K562 (cell line): ENCODE results near the gene MMD2. TPM values are rescaled to one million over a fixed set of nuclear protein-coding genes. Genes with fewer than 3 reads are reported as not detected.

Experiments used
- ATF1 ChIP-seq, 2 experiments: fragments of 450-650 bp in 1 of 2; IDR thresholded peaks; 2 replicates each; pipeline ENCODE4 v1.6.1; 2016; ENCODE audit warnings: missing compliant biosample characterization in 1 of 2, missing genetic modification characterization in 1 of 2
- ATF6 ChIP-seq: sonication (generic); formaldehyde crosslinking; IDR thresholded peaks from 2 replicates; pipeline ENCODE4 v1.4.0; 2020; ENCODE audit warnings: mild to moderate bottlenecking, missing genetic modification reagents
- CGGBP1 ChIP-seq: fragments of 250-450 bp; sonication (Bioruptor Pico); IDR thresholded peaks from 2 replicates; pipeline ENCODE4 v1.9.0; 2021; ENCODE audit warnings: mild to moderate bottlenecking
- CREM ChIP-seq: IDR thresholded peaks from 2 replicates; pipeline ENCODE4 v1.6.1; 2014; ENCODE audit warnings: antibody characterized with exemption, low read depth
- DEAF1 ChIP-seq: fragments of 450-650 bp; formaldehyde crosslinking; IDR thresholded peaks from 2 replicates; pipeline ENCODE4 v1.4.0; 2020; ENCODE audit warnings: mild to moderate bottlenecking, moderate library complexity
- KLF1 ChIP-seq: fragments of 450-650 bp; IDR thresholded peaks from 2 replicates; pipeline ENCODE4 v1.6.1; 2016; ENCODE audit warnings: missing genetic modification characterization, missing compliant biosample characterization
- NR2C1 ChIP-seq, 2 experiments: fragments of 450-650 bp; IDR thresholded peaks; 2 replicates each; pipeline ENCODE4 v1.6.1; 2017; ENCODE audit warnings: mild to moderate bottlenecking in 2 of 2, antibody characterized with exemption in 1 of 2, inconsistent platforms in 1 of 2, missing compliant biosample characterization in 1 of 2, missing genetic modification characterization in 1 of 2
- POLR2AphosphoS2 ChIP-seq: IDR thresholded peaks from 2 replicates; pipeline ENCODE4 v1.6.1; 2012; ENCODE audit warnings: low read length, improper control_type of control experiment
- RBBP5 ChIP-seq: fragments of 200-600 bp; sonication (generic); IDR thresholded peaks from 2 replicates; pipeline ENCODE4 v1.6.1; 2012; ENCODE audit warnings: borderline replicate concordance, mild to moderate bottlenecking, low read length, control low read depth, inconsistent platforms; ENCODE audit not compliant: insufficient read depth, poor library complexity, severe bottlenecking
- REST ChIP-seq, 2 experiments: fragments of 450-650 bp; formaldehyde crosslinking in 1 of 2; IDR thresholded peaks; 2 replicates each; pipeline versions ENCODE4 v1.4.0 to v1.6.1; 2014 to 2020; ENCODE audit warnings: mild to moderate bottlenecking in 2 of 2, borderline replicate concordance in 1 of 2, low read depth in 1 of 2
- SIN3B ChIP-seq: fragments of 450-650 bp; IDR thresholded peaks from 2 replicates; pipeline ENCODE4 v1.6.1; 2017; ENCODE audit warnings: low read depth, mild to moderate bottlenecking, moderate library complexity
- ZNF124 ChIP-seq: sonication (generic); formaldehyde crosslinking; IDR thresholded peaks from 2 replicates; pipeline ENCODE4 v1.8.1; 2022; ENCODE audit warnings: missing genetic modification reagents
- ZNF197 ChIP-seq: fragments of 200-800 bp; sonication (Bioruptor generic); IDR thresholded peaks from 2 replicates; pipeline ENCODE4 v1.6.1; 2016; ENCODE audit warnings: low read depth, missing genetic modification characterization, missing compliant biosample characterization
- polyA plus RNA-seq, 8 experiments: library from polyadenylated mRNA; depleted of rRNA in 4 of 8; stranded (reverse) in 5 of 8; unstranded in 3 of 8; fragments of >200 nt; fragmentation: Nextera tagmentation in 2 of 8; fragmentation: Illumina TruSeq in 1 of 8; extraction: Ambion mirVana in 2 of 8; extraction: Trizol in 1 of 8; gene quantifications; 2 replicates each; pipeline versions ENCODE4 v1.2.1 to v1.2.3, GENCODE V29; 2011 to 2014; ENCODE audit warnings: inconsistent platforms in 1 of 8, missing spikeins in 1 of 8
- total RNA-seq, 7 experiments: library from RNA; depleted of rRNA in 6 of 7; stranded (reverse); fragments of >200 nt in 6 of 7; fragmentation: Illumina TruSeq in 2 of 7; extraction: Trizol in 2 of 7; gene quantifications; 2 replicates each; pipeline versions ENCODE4 v1.2.1 to v1.2.3, GENCODE V29; 2011 to 2021; ENCODE audit warnings: low replicate concordance in 1 of 7

The MMD2 gene
- total and polyA plus RNA-seq, 9 of the 15 experiments (the other 6 are each of a cell fraction or from before 2014, with no cell fraction given) = not detected

- TF ChIP-seq NR2C1 (IDR thresholded peaks at IDR 0.05) (no peak), NR2C1 (tag; IDR thresholded peaks at IDR 0.05) (no peak), KLF1 (tag) (peak; percentile 71), ATF6 (no peak), SIN3B (0 out of 2 replicates have a peak, but pooled peaks have one; percentile 39), ZNF197 (CRISPR knock-in tag) (no peak), ZNF124 (CRISPR knock-in tag) (no peak), REST (IDR thresholded peaks at IDR 0.05; ENCODE audit: borderline replicate concordance) (peak; percentile 51), REST (CRISPR knock-in tag; IDR thresholded peaks at IDR 0.05; ENCODE audit: low read depth) (no peak), CREM (peak; percentile 36; the same call in 1 of the 2 replicates), ATF1 (CRISPR knock-in tag; IDR thresholded peaks at IDR 0.05) (no peak), ATF1 (tag; IDR thresholded peaks at IDR 0.05) (0 out of 2 replicates have a peak, but pooled peaks have one; percentile 12), CGGBP1 (CRISPR knock-in tag) (no peak), RBBP5 (peak; percentile 50), DEAF1 (CRISPR knock-in tag) (peak; percentile 24; the same call in 1 of the 2 replicates), POLR2AphosphoS2 (no peak)
Measured at GRCh38 chr7:4883372-4884144, 75.4 kb downstream of the MMD2 start, which contains the start of gene RADIL (continued).
